PC-9 (cell line): ENCODE results near the gene JUND. TPM values are rescaled to one million over a fixed set of nuclear protein-coding genes. Genes with fewer than 3 reads are reported as not detected.
"Not testable (repeated sequence)": the region's sequence is repeated elsewhere in the genome, so short reads cannot be mapped to it uniquely, and the experiment has no call there.

Experiments used
- BruUV-seq: library from RNA; stranded (reverse); fragments of 400-500 nt; replicated peaks from 2 replicates; lab custom pipeline; 2021; lab: Mats Ljungman, UMichigan
- CTCF ChIA-PET: fragments of 300-600 bp; sonication (Branson Sonifier 250); formaldehyde crosslinking; loops from one replicate; lab custom pipeline; 2022; ENCODE audit warnings: antibody characterized with exemption; lab: Charles Lee
- POLR2A ChIA-PET: fragments of 300-600 bp; sonication (Branson Sonifier 250); formaldehyde crosslinking; loops from one replicate; lab custom pipeline; 2022; ENCODE audit warnings: antibody characterized with exemption; ENCODE audit not compliant: unreplicated experiment; lab: Charles Lee
- DNase-seq, 2 experiments: peaks; one replicate each; pipeline versions ENCODE4 v3.0.0 to v3.0.0-alpha.2; 2015 to 2022; ENCODE audit warnings: mixed read lengths in 1 of 2
- H2AFZ ChIP-seq: fragments of 200-600 bp; sonication (generic); 2 replicates; pipeline ENCODE4 v1.8.1; 2017; ENCODE audit warnings: antibody characterized with exemption
- H3F3A ChIP-seq: fragments of 200-600 bp; sonication (generic); 2 replicates; pipeline ENCODE4 v1.8.1; 2017; ENCODE audit warnings: antibody characterized with exemption, mild to moderate bottlenecking, low read depth; ENCODE audit not compliant: insufficient read depth
- H3K27ac ChIP-seq: fragments of 200-600 bp; sonication (generic); 2 replicates; pipeline ENCODE4 v1.6.1; 2016; ENCODE audit warnings: mixed run types
- H3K27me3 ChIP-seq: fragments of 200-600 bp; sonication (generic); 2 replicates; pipeline ENCODE4 v1.6.1; 2016; ENCODE audit warnings: low read depth, mixed run types; ENCODE audit not compliant: insufficient read depth
- H3K36me3 ChIP-seq: fragments of 200-600 bp; sonication (generic); 2 replicates; pipeline ENCODE4 v1.6.1; 2016; ENCODE audit warnings: low read depth, mixed run types
- H3K4me1 ChIP-seq: fragments of 200-600 bp; sonication (generic); replicated peaks from 2 replicates; pipeline ENCODE4 v1.6.1; 2016; ENCODE audit warnings: mixed run types; ENCODE audit not compliant: insufficient read depth
- H3K4me2 ChIP-seq: fragments of 200-600 bp; sonication (generic); 2 replicates; pipeline ENCODE4 v1.6.1; 2017; ENCODE audit warnings: mixed run types
- H3K4me3 ChIP-seq: fragments of 200-600 bp; sonication (generic); 2 replicates; pipeline ENCODE4 v1.6.1; 2016; ENCODE audit warnings: mixed run types
- H3K79me2 ChIP-seq: fragments of 200-600 bp; sonication (generic); 2 replicates; pipeline ENCODE4 v1.6.1; 2017; ENCODE audit warnings: low read depth, mixed run types
- H3K9me2 ChIP-seq: fragments of 200-600 bp; sonication (generic); 2 replicates; pipeline ENCODE4 v1.8.1; 2017; ENCODE audit warnings: mild to moderate bottlenecking; ENCODE audit not compliant: insufficient read depth
- H3K9me3 ChIP-seq: fragments of 200-600 bp; sonication (generic); 2 replicates; pipeline ENCODE4 v1.8.1; 2016; ENCODE audit warnings: low read depth; ENCODE audit not compliant: insufficient read depth
- H4K20me1 ChIP-seq: fragments of 200-600 bp; sonication (generic); 2 replicates; pipeline ENCODE4 v1.8.1; 2017; ENCODE audit not compliant: insufficient read depth
- EZH2 ChIP-seq: fragments of 200-600 bp; sonication (generic); IDR thresholded peaks from 2 replicates; pipeline ENCODE4 v1.8.0; 2017; ENCODE audit warnings: antibody characterized with exemption, low read depth
- intact Hi-C: fragments of 100-400 bp; cut with micrococcal nuclease; formaldehyde crosslinking; loops from one replicate; pipeline ENCODE4 v1.10.0; 2022; ENCODE audit not compliant: unreplicated experiment
- total RNA-seq: library from RNA; stranded (reverse); gene quantifications from 2 replicates; pipeline ENCODE4 v1.2.3, GENCODE V29; 2021
- TF ChIP-seq, protein P1 (sequence below): fragments of 200-600 bp; sonication (generic); conservative IDR thresholded peaks from 2 replicates; pipeline ENCODE4 v1.6.1; 2017; ENCODE audit warnings: mixed run types, antibody characterized with exemption, mild to moderate bottlenecking, moderate library complexity

The JUND gene
- total RNA-seq, 1 experiment from 2014 or later = 115 TPM

DNA sequence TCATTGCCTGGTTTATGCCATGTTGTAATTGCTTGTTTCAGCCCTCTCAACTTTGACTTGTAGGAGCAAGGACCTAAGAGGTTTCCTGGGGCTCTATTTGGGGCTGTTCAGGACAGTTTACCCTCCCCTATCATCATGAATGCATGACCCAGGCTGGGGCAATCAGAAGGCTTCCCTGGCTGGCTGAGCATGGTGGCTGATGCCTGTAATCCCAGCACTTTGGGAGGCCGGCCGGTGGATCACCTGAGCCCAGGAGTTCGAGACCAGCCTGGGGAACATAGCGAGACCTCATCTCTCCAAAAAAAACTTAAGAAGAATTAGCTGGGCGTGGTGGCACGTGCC lies 47.6 kb upstream of the JUND start:
- H2AFZ ChIP-seq = peak overlapping the region; percentile 72
- no peaks in the 10 kb centered on the region for H3K36me3 ChIP-seq
- TF ChIP-seq, protein P1, sequence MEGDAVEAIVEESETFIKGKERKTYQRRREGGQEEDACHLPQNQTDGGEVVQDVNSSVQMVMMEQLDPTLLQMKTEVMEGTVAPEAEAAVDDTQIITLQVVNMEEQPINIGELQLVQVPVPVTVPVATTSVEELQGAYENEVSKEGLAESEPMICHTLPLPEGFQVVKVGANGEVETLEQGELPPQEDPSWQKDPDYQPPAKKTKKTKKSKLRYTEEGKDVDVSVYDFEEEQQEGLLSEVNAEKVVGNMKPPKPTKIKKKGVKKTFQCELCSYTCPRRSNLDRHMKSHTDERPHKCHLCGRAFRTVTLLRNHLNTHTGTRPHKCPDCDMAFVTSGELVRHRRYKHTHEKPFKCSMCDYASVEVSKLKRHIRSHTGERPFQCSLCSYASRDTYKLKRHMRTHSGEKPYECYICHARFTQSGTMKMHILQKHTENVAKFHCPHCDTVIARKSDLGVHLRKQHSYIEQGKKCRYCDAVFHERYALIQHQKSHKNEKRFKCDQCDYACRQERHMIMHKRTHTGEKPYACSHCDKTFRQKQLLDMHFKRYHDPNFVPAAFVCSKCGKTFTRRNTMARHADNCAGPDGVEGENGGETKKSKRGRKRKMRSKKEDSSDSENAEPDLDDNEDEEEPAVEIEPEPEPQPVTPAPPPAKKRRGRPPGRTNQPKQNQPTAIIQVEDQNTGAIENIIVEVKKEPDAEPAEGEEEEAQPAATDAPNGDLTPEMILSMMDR = no peak
- no peak for TF ChIP-seq EZH2
- H3K9me2 ChIP-seq = no peaks in the 10 kb centered on the region
- ChIA-PET POLR2A (interaction anchor here (0.6 to 1.2 kb wide), 11 partner anchors 10 to 875 kb away, joined by 4 to 85 read pairs (median 9); partner anchors contain the start of genes GDF15, IQCN and JUND), CTCF (interaction anchor here (0.5 to 2.6 kb wide), 20 partner anchors 27 to 769 kb away, joined by 3 to 46 read pairs (median 5); partner anchors contain the start of gene JUND)
- peak overlapping the region; percentile 39 for H3K27ac ChIP-seq
- H3K9me3 ChIP-seq = no peaks in the 10 kb centered on the region
- H4K20me1 ChIP-seq = no peaks in the 10 kb centered on the region
- H3K4me1 ChIP-seq = peaks cover 35% of the 10 kb centered on the region
- H3K79me2 ChIP-seq = no peaks in the 10 kb centered on the region; the same call in 1 of the 2 replicates
- intact Hi-C loops = loop anchor here (5.0 kb wide), 1 partner anchor 217 kb away; no protein-coding TSS in a partner anchor
- peak overlapping the region; percentile 51 for H3K4me3 ChIP-seq
- no peaks in the 10 kb centered on the region for H3K27me3 ChIP-seq
- H3F3A ChIP-seq = peaks cover 54% of the 10 kb centered on the region
- peak overlapping the region; percentile 74 for H3K4me2 ChIP-seq
- BruUV-seq = TSS peak; percentile 78
- no peak for DNase-seq

DNA sequence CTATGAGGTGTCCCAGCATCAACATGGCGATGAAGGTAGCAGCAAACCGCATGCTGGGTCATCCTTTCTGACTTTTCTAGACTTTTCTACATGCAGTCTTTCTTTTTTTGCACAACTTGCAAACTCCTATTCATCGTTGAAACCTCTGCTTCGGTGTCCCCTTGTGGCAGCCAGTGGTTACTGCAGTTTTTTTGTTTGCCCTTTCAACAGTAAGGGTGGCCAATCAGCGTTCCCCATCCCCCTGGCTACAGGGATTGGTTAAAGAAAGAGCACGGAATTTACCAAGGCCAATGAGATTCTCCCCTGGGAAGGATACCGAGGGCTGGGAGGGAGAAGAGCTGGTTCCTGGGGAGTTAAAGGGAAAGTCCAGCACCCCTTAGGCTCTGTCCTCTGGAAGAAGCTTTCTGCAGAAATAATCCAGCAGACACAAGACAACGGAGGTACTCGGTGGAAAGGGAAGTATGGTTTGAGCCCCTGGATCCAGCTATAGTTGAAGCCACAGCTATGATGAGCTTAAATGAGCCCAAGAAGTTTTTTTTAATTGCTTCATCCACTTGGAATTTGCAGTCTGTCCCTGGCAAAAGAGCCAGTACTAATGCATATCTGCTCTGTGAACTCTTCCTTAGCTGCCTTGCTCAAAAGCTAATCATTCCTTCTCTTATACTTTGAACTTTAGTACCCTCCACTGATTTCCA lies 47.1 kb upstream of the JUND start:
- Histone ChIP-seq H3K27me3 (no peaks in the 10 kb centered on the region), H3K36me3 (no peaks in the 10 kb centered on the region), H3K9me3 (no peaks in the 10 kb centered on the region), H3K79me2 (no peaks in the 10 kb centered on the region; the same call in 1 of the 2 replicates), H3K4me1 (peaks cover 36% of the 10 kb centered on the region), H3F3A (peaks cover 56% of the 10 kb centered on the region; the same call in 1 of the 2 replicates), H2AFZ (peak overlapping the region; percentile 72), H3K27ac (peak overlapping the region; percentile 39), H3K4me2 (peak overlapping the region; percentile 74), H3K9me2 (no peaks in the 10 kb centered on the region), H3K4me3 (peak overlapping the region; percentile 51), H4K20me1 (no peaks in the 10 kb centered on the region)
- TF ChIP-seq, protein P1 = peak; percentile 96
- no peak for TF ChIP-seq EZH2
- intact Hi-C loops = loop anchor here (1.0 to 5.0 kb wide), 2 partner anchors 124 to 216 kb away; partner anchors contain the start of gene RAB3A
- ChIA-PET POLR2A (interaction anchor here (0.6 to 1.2 kb wide), 11 partner anchors 10 to 875 kb away, joined by 4 to 85 read pairs (median 9); partner anchors contain the start of genes GDF15, IQCN and JUND), CTCF (interaction anchor here (0.5 to 2.6 kb wide), 20 partner anchors 27 to 769 kb away, joined by 3 to 46 read pairs (median 4); partner anchors contain the start of gene JUND)
- DNase-seq = peak; percentile 87 to 94
- no TSS peak for BruUV-seq

DNA sequence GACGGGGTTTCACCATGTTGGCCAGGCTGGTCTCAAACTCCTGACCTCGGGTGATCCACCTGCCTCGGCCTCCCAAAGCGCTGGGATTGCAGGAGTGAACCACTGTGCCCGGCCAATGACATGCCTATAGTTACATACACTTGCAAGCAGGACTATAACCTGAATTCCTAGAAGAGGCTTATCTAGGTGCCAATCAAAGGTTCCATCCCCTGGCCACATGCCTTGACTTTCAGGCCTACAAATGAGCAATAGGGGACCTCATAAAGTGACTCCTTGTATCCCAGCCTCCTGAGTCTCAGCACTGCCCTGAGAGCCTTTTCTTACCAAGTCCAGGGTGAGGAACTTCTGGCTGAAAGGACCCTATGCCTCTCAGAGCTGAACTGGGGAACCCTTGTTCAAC lies 45.4 kb upstream of the JUND start:
- Histone ChIP-seq H4K20me1 (no peaks in the 10 kb centered on the region), H3K79me2 (peaks cover 10% of the 10 kb centered on the region), H3K4me2 (no peak overlapping the region), H3K27ac (no peak overlapping the region), H3K9me2 (no peaks in the 10 kb centered on the region), H3K27me3 (no peaks in the 10 kb centered on the region), H2AFZ (no peak overlapping the region), H3K9me3 (no peaks in the 10 kb centered on the region), H3F3A (peaks cover 45% of the 10 kb centered on the region; the same call in 1 of the 2 replicates), H3K4me1 (peaks cover 27% of the 10 kb centered on the region), H3K4me3 (no peak overlapping the region), H3K36me3 (no peaks in the 10 kb centered on the region)
- intact Hi-C loops = loop anchor here (5.0 kb wide), 1 partner anchor 214 kb away; no protein-coding TSS in a partner anchor
- ChIA-PET POLR2A (interaction anchor here (0.9 kb wide), 1 partner anchor 45 kb away, joined by 9 read pairs; the partner anchor contains the start of gene JUND), CTCF (interaction anchor here (0.6 to 0.7 kb wide), 2 partner anchors 73 to 339 kb away, joined by 3 to 9 read pairs; no protein-coding TSS in a partner anchor)
- no peak for DNase-seq
- TF ChIP-seq EZH2 = no peak
- TF ChIP-seq, protein P1 = no peak
- BruUV-seq = no TSS peak

DNA sequence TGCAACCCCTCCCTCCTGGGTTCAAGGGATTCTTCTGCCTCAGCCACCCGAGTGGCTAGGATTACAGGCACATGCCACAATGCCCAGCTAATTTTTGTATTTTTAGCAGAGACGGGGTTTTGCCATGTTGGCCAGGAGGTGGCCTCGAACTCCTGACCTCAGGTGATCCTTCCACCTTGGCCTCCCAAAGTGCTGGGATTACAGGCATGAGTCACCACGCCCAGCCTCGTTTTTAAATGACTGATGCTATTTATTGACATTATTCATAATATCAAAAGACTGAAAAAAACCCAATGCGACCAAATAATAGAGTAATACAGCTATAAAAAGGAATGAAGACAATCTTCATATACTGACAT lies 42.9 kb upstream of the JUND start:
- Histone ChIP-seq H3K4me2 (peak overlapping the region; percentile 94; the same call in 1 of the 2 replicates), H3K4me1 (peaks cover 43% of the 10 kb centered on the region), H3K27ac (peak overlapping the region; percentile 84; the same call in 1 of the 2 replicates), H3F3A (peaks cover 47% of the 10 kb centered on the region; the same call in 1 of the 2 replicates), H3K79me2 (peaks cover 34% of the 10 kb centered on the region)
- POLR2A ChIA-PET = interaction anchor here (0.7 kb wide), 1 partner anchor 1109 kb away, joined by 15 read pairs; no protein-coding TSS in a partner anchor
- H3K9me3 ChIP-seq, H3K9me2 ChIP-seq, DNase-seq, H2AFZ ChIP-seq, H4K20me1 ChIP-seq, intact Hi-C loops, H3K4me3 ChIP-seq, BruUV-seq, H3K27me3 ChIP-seq, CTCF ChIA-PET, H3K36me3 ChIP-seq: not testable (repeated sequence)
